GM23338 (cell line): ENCODE results near the gene DOCK2. TPM values are rescaled to one million over a fixed set of nuclear protein-coding genes. Genes with fewer than 3 reads are reported as not detected.

Experiments used
- ATAC-seq: fragments of 200-7000 bp; cut with Tn5 transposase; 3 replicates; pipeline ENCODE4 v1.9.1; 2020
- DNase-seq: peaks from one replicate; pipeline ENCODE4 v3.0.0-alpha.2; 2015; ENCODE audit warnings: low spot score
- H2AFZ ChIP-seq: fragments of 200-600 bp; sonication (generic); 2 replicates; pipeline ENCODE4 v1.8.0; 2016; ENCODE audit warnings: antibody characterized with exemption, mild to moderate bottlenecking, moderate library complexity
- H3F3A ChIP-seq: fragments of 200-600 bp; sonication (generic); replicated peaks from 2 replicates; pipeline ENCODE4 v1.8.0; 2017; ENCODE audit warnings: antibody characterized with exemption, mixed run types, low read depth
- H3K27ac ChIP-seq: fragments of 200-600 bp; sonication (generic); 2 replicates; pipeline ENCODE4 v1.6.1; 2016; ENCODE audit warnings: low read depth
- H3K27me3 ChIP-seq: fragments of 200-600 bp; sonication (generic); 2 replicates; pipeline ENCODE4 v1.8.0; 2016; ENCODE audit warnings: mild to moderate bottlenecking, mixed run types, moderate library complexity; ENCODE audit not compliant: insufficient read depth
- H3K36me3 ChIP-seq: fragments of 200-600 bp; sonication (generic); 2 replicates; pipeline ENCODE4 v1.8.0; 2016; ENCODE audit warnings: mild to moderate bottlenecking; ENCODE audit not compliant: insufficient read depth
- H3K4me1 ChIP-seq: fragments of 200-600 bp; sonication (generic); 2 replicates; pipeline ENCODE4 v1.8.0; 2016; ENCODE audit warnings: mild to moderate bottlenecking, moderate library complexity; ENCODE audit not compliant: insufficient read depth
- H3K4me2 ChIP-seq: fragments of 200-600 bp; sonication (generic); 2 replicates; pipeline ENCODE4 v1.7.1; 2017; ENCODE audit warnings: mixed run types
- H3K4me3 ChIP-seq: fragments of 200-600 bp; sonication (generic); 2 replicates; pipeline ENCODE4 v1.6.1; 2016; ENCODE audit warnings: mixed run types
- H3K79me2 ChIP-seq: fragments of 200-600 bp; sonication (generic); replicated peaks from 2 replicates; pipeline ENCODE4 v1.8.0; 2017; ENCODE audit warnings: mild to moderate bottlenecking; ENCODE audit not compliant: insufficient read depth
- H3K9me2 ChIP-seq: fragments of 200-600 bp; sonication (generic); 2 replicates; pipeline ENCODE4 v1.8.0; 2017; ENCODE audit not compliant: insufficient read depth
- H4K20me1 ChIP-seq: fragments of 200-600 bp; sonication (generic); replicated peaks from 2 replicates; pipeline ENCODE4 v1.8.0; 2017; ENCODE audit warnings: mild to moderate bottlenecking; ENCODE audit not compliant: insufficient read depth
- H3K27ac Mint-ChIP-seq: 2 replicates; pipeline ENCODE4 v1.8.0; 2020; ENCODE audit warnings: inconsistent platforms, mild to moderate bottlenecking, moderate library complexity, mixed read lengths
- H3K27me3 Mint-ChIP-seq: 3 replicates; pipeline ENCODE4 v1.8.0; 2022; ENCODE audit warnings: low read depth, mild to moderate bottlenecking, moderate library complexity, mixed read lengths, inconsistent platforms; ENCODE audit not compliant: insufficient read depth, poor library complexity
- H3K36me3 Mint-ChIP-seq: 3 replicates; pipeline ENCODE4 v1.8.0; 2021; ENCODE audit warnings: low read depth, mild to moderate bottlenecking, inconsistent platforms, moderate library complexity, mixed read lengths
- H3K4me1 Mint-ChIP-seq: 3 replicates; pipeline ENCODE4 v1.8.0; 2020; ENCODE audit warnings: mild to moderate bottlenecking, inconsistent platforms, mixed read lengths
- H3K4me3 Mint-ChIP-seq: 3 replicates; pipeline ENCODE4 v1.8.0; 2021; ENCODE audit warnings: moderate library complexity, mild to moderate bottlenecking, inconsistent platforms, mixed read lengths
- H3K9me3 Mint-ChIP-seq: 3 replicates; pipeline ENCODE4 v1.8.0; 2020; ENCODE audit warnings: moderate library complexity, mild to moderate bottlenecking, inconsistent platforms, mixed read lengths
- JUNB ChIP-seq: IDR thresholded peaks from one replicate; pipeline ENCODE4 v1.6.1; 2016; ENCODE audit warnings: antibody characterized with exemption; ENCODE audit not compliant: unreplicated experiment
- NANOG ChIP-seq: IDR thresholded peaks from 2 replicates; pipeline ENCODE4 v1.6.1; 2016; ENCODE audit warnings: antibody characterized with exemption, borderline replicate concordance
- polyA plus RNA-seq: library from polyadenylated mRNA; unstranded; fragments of >200 nt; fragmentation: Nextera tagmentation; extraction: Ambion mirVana; gene quantifications from 2 replicates; pipeline ENCODE4 v1.2.1, GENCODE V29; 2016
- total RNA-seq: library from RNA; depleted of rRNA; stranded (reverse); fragments of >200 nt; shearing (Covaris generic); gene quantifications from 2 replicates; pipeline ENCODE4 v1.2.3, GENCODE V29; 2014
- TF ChIP-seq, protein P1 (sequence below): fragments of 250-450 bp; sonication (Bioruptor Pico); IDR thresholded peaks from 2 replicates; pipeline ENCODE4 v1.5.0; 2020; ENCODE audit warnings: mild to moderate bottlenecking, moderate library complexity
- TF ChIP-seq, protein P2 (sequence below): IDR thresholded peaks from one replicate; pipeline ENCODE4 v1.6.1; 2018; ENCODE audit warnings: antibody characterized with exemption; ENCODE audit not compliant: unreplicated experiment
- TF ChIP-seq, protein P3 (sequence below): IDR thresholded peaks from 2 replicates; pipeline ENCODE4 v1.6.1; 2016; ENCODE audit warnings: antibody characterized with exemption
- TF ChIP-seq, protein P4 (sequence below), 2 experiments: fragments of 200-600 bp in 1 of 2; sonication (generic) in 1 of 2; conservative IDR thresholded peaks; 2 replicates each; pipeline versions ENCODE4 v1.5.1 to v1.6.1; 2016 to 2017; ENCODE audit warnings: antibody characterized with exemption in 2 of 2, low read depth in 2 of 2, mild to moderate bottlenecking in 2 of 2, moderate library complexity in 1 of 2

The DOCK2 gene
- total and polyA plus RNA-seq, 2 experiments from 2014 or later: 3.7 to 9.4 TPM

DNA sequence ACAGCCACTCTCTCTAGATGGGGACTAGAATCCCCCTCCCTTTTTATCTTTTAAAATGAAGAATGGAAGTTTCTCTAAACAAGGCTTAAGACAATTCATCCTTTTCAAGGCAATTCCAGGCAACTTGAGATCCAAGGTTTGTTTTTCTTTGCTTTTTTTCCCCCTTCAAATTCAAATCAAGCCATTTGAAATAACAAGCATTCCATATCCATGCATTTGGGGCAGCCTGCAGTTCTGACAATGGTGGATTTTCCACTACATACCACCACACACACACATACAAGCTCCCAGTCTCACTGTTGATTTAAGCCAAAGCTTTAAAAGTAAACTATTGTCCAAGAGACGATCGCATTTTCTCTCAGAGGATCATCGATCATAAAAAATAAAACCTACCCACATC lies 342.8 kb downstream of the DOCK2 start:
- peak; percentile 15 for ATAC-seq
- H3K27ac ChIP-seq: 0 out of 2 replicates have a peak overlapping the region, but pooled peaks have one; percentile 33

More for the DNA sequence above, 342.8 kb downstream of the DOCK2 start:
- peaks cover 14% of the 10 kb centered on the region for H3K27me3 Mint-ChIP-seq
- Histone ChIP-seq H2AFZ (no peak overlapping the region), H3K36me3 (no peaks in the 10 kb centered on the region), H3F3A (no peaks in the 10 kb centered on the region), H3K4me3 (peak overlapping the region; percentile 49), H3K9me2 (no peaks in the 10 kb centered on the region), H4K20me1 (no peaks in the 10 kb centered on the region), H3K27me3 (peaks cover 20% of the 10 kb centered on the region), H3K4me2 (peak overlapping the region; percentile 74), H3K79me2 (no peaks in the 10 kb centered on the region), H3K4me1 (peaks cover 39% of the 10 kb centered on the region)
- H3K36me3 Mint-ChIP-seq: no peaks in the 10 kb centered on the region
- peak overlapping the region; percentile 35; the same call in 1 of the 2 replicates for H3K27ac Mint-ChIP-seq
- peaks cover 53% of the 10 kb centered on the region for H3K4me1 Mint-ChIP-seq
- H3K9me3 Mint-ChIP-seq: no peaks in the 10 kb centered on the region
- DNase-seq: peak; percentile 61
- TF ChIP-seq NANOG (peak; percentile 74), JUNB (no peak)
- TF ChIP-seq, protein P1, sequence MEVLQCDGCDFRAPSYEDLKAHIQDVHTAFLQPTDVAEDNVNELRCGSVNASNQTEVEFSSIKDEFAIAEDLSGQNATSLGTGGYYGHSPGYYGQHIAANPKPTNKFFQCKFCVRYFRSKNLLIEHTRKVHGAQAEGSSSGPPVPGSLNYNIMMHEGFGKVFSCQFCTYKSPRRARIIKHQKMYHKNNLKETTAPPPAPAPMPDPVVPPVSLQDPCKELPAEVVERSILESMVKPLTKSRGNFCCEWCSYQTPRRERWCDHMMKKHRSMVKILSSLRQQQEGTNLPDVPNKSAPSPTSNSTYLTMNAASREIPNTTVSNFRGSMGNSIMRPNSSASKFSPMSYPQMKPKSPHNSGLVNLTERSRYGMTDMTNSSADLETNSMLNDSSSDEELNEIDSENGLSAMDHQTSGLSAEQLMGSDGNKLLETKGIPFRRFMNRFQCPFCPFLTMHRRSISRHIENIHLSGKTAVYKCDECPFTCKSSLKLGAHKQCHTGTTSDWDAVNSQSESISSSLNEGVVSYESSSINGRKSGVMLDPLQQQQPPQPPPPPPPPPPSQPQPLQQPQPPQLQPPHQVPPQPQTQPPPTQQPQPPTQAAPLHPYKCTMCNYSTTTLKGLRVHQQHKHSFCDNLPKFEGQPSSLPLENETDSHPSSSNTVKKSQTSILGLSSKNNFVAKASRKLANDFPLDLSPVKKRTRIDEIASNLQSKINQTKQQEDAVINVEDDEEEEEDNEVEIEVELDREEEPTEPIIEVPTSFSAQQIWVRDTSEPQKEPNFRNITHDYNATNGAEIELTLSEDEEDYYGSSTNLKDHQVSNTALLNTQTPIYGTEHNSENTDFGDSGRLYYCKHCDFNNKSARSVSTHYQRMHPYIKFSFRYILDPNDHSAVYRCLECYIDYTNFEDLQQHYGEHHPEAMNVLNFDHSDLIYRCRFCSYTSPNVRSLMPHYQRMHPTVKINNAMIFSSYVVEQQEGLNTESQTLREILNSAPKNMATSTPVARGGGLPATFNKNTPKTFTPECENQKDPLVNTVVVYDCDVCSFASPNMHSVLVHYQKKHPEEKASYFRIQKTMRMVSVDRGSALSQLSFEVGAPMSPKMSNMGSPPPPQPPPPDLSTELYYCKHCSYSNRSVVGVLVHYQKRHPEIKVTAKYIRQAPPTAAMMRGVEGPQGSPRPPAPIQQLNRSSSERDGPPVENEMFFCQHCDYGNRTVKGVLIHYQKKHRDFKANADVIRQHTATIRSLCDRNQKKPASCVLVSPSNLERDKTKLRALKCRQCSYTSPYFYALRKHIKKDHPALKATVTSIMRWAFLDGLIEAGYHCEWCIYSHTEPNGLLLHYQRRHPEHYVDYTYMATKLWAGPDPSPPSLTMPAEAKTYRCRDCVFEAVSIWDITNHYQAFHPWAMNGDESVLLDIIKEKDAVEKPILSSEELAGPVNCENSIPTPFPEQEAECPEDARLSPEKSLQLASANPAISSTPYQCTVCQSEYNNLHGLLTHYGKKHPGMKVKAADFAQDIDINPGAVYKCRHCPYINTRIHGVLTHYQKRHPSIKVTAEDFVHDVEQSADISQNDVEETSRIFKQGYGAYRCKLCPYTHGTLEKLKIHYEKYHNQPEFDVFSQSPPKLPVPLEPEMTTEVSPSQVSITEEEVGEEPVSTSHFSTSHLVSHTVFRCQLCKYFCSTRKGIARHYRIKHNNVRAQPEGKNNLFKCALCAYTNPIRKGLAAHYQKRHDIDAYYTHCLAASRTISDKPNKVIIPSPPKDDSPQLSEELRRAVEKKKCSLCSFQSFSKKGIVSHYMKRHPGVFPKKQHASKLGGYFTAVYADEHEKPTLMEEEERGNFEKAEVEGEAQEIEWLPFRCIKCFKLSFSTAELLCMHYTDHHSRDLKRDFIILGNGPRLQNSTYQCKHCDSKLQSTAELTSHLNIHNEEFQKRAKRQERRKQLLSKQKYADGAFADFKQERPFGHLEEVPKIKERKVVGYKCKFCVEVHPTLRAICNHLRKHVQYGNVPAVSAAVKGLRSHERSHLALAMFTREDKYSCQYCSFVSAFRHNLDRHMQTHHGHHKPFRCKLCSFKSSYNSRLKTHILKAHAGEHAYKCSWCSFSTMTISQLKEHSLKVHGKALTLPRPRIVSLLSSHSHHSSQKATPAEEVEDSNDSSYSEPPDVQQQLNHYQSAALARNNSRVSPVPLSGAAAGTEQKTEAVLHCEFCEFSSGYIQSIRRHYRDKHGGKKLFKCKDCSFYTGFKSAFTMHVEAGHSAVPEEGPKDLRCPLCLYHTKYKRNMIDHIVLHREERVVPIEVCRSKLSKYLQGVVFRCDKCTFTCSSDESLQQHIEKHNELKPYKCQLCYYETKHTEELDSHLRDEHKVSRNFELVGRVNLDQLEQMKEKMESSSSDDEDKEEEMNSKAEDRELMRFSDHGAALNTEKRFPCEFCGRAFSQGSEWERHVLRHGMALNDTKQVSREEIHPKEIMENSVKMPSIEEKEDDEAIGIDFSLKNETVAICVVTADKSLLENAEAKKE: no peak
- TF ChIP-seq, protein P2, sequence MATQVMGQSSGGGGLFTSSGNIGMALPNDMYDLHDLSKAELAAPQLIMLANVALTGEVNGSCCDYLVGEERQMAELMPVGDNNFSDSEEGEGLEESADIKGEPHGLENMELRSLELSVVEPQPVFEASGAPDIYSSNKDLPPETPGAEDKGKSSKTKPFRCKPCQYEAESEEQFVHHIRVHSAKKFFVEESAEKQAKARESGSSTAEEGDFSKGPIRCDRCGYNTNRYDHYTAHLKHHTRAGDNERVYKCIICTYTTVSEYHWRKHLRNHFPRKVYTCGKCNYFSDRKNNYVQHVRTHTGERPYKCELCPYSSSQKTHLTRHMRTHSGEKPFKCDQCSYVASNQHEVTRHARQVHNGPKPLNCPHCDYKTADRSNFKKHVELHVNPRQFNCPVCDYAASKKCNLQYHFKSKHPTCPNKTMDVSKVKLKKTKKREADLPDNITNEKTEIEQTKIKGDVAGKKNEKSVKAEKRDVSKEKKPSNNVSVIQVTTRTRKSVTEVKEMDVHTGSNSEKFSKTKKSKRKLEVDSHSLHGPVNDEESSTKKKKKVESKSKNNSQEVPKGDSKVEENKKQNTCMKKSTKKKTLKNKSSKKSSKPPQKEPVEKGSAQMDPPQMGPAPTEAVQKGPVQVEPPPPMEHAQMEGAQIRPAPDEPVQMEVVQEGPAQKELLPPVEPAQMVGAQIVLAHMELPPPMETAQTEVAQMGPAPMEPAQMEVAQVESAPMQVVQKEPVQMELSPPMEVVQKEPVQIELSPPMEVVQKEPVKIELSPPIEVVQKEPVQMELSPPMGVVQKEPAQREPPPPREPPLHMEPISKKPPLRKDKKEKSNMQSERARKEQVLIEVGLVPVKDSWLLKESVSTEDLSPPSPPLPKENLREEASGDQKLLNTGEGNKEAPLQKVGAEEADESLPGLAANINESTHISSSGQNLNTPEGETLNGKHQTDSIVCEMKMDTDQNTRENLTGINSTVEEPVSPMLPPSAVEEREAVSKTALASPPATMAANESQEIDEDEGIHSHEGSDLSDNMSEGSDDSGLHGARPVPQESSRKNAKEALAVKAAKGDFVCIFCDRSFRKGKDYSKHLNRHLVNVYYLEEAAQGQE: no peak
- TF ChIP-seq, protein P3, sequence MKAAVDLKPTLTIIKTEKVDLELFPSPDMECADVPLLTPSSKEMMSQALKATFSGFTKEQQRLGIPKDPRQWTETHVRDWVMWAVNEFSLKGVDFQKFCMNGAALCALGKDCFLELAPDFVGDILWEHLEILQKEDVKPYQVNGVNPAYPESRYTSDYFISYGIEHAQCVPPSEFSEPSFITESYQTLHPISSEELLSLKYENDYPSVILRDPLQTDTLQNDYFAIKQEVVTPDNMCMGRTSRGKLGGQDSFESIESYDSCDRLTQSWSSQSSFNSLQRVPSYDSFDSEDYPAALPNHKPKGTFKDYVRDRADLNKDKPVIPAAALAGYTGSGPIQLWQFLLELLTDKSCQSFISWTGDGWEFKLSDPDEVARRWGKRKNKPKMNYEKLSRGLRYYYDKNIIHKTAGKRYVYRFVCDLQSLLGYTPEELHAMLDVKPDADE: no peak
- TF ChIP-seq, protein P4, sequence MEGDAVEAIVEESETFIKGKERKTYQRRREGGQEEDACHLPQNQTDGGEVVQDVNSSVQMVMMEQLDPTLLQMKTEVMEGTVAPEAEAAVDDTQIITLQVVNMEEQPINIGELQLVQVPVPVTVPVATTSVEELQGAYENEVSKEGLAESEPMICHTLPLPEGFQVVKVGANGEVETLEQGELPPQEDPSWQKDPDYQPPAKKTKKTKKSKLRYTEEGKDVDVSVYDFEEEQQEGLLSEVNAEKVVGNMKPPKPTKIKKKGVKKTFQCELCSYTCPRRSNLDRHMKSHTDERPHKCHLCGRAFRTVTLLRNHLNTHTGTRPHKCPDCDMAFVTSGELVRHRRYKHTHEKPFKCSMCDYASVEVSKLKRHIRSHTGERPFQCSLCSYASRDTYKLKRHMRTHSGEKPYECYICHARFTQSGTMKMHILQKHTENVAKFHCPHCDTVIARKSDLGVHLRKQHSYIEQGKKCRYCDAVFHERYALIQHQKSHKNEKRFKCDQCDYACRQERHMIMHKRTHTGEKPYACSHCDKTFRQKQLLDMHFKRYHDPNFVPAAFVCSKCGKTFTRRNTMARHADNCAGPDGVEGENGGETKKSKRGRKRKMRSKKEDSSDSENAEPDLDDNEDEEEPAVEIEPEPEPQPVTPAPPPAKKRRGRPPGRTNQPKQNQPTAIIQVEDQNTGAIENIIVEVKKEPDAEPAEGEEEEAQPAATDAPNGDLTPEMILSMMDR (conservative IDR thresholded peaks at IDR 0.05; ENCODE audit: low read depth in 2 of 2): no peak
- peak overlapping the region; percentile 69 for H3K4me3 Mint-ChIP-seq
